HepG2 (cell line): ENCODE results near the gene FBXO48.

ENCODE experiments used
- CTCF ChIP-seq: sonication (generic); formaldehyde crosslinking; IDR thresholded peaks from 2 replicates; pipeline ENCODE4 v1.5.0; 2020; ENCODE audit warnings: mild to moderate bottlenecking, missing genetic modification reagents, moderate library complexity
- HES4 ChIP-seq: sonication (generic); formaldehyde crosslinking; IDR thresholded peaks from 2 replicates; pipeline ENCODE4 v1.9.0; 2021; ENCODE audit warnings: mild to moderate bottlenecking, missing genetic modification reagents, borderline replicate concordance
- POLR2A ChIP-seq, 2 experiments: IDR thresholded peaks; 2 replicates each; pipeline ENCODE4 v1.6.1; 2011; ENCODE audit warnings: low read depth in 2 of 2, low read length in 2 of 2, mild to moderate bottlenecking in 1 of 2, moderate library complexity in 1 of 2; ENCODE audit not compliant: insufficient read depth in 1 of 2
- POLR2AphosphoS5 ChIP-seq: IDR thresholded peaks from 2 replicates; pipeline ENCODE4 v1.6.1; 2012; ENCODE audit warnings: low read depth, low read length
- SAP130 ChIP-seq: IDR thresholded peaks from 2 replicates; pipeline ENCODE4 v1.6.1; 2016; ENCODE audit warnings: low read depth
- TBL1XR1 ChIP-seq: fragments of 150-350 bp; IDR thresholded peaks from 2 replicates; pipeline ENCODE4 v1.6.1; 2014; ENCODE audit warnings: borderline replicate concordance, low read length; ENCODE audit not compliant: partially characterized antibody
- ZNF230 ChIP-seq: sonication (generic); formaldehyde crosslinking; IDR thresholded peaks from 2 replicates; pipeline ENCODE4 v1.4.0; 2020; ENCODE audit warnings: mild to moderate bottlenecking, missing genetic modification reagents
- ZNF670 ChIP-seq: sonication (generic); formaldehyde crosslinking; IDR thresholded peaks from 2 replicates; pipeline ENCODE4 v1.8.0; 2022; ENCODE audit warnings: mild to moderate bottlenecking, missing genetic modification reagents, borderline replicate concordance

GRCh38 chr2:68476454-68476853 is 9.4 kb upstream of the FBXO48 start:
- TF ChIP-seq TBL1XR1, result no peak
- no peak for TF ChIP-seq POLR2AphosphoS5
- TF ChIP-seq SAP130 (CRISPR knock-in tag), result no peak
- no peak for TF ChIP-seq CTCF
- TF ChIP-seq POLR2A (IDR thresholded peaks at IDR 0.05; ENCODE audit: insufficient read depth in 1 of 2, low read depth in 2 of 2, low read length in 2 of 2), result no peak
- TF ChIP-seq ZNF670 (CRISPR knock-in tag), result no peak
- TF ChIP-seq ZNF230 (CRISPR knock-in tag), result no peak
- TF ChIP-seq HES4 (CRISPR knock-in tag), result no peak
